Measurements from ENCODE around the gene LIG1. TPM values are rescaled to one million over a fixed set of nuclear protein-coding genes. Genes with fewer than 3 reads are reported as not detected.
A peak's percentile ranks its signal among the peaks of the same experiment; 100 is the strongest.

The LIG1 gene
- total RNA-seq, 3 donors from 2014 or later (not counting 1 experiment from before 2014, with no cell fraction given), result 45.4 to 65.2 (median 57.2) TPM

DNA sequence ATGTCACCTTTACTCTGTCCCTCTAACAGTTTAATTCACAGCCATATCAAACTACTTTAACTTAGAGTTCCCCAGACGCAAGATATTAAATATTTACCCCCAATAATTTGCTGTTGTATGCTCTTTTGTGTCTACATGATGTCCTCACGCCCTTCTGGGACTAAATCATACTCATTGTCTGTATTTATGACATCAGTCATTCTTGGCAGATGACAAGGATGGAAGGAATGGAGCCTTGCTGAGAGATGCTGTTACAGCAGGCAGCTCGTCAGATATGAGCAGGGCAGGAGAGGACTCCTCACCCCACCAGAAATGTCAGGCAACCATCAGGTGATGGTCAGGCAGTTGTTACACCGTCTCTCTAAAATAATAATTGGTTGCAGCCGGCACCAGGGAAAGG, 43.8 kb upstream of the LIG1 start:
- no peak for DNase-seq
- no peaks in the 10 kb centered on the region for H3K9me3 ChIP-seq (ENCODE audit: control insufficient read depth, insufficient read depth, low read length)
- Mint-ChIP-seq H3K27ac (peak overlapping the region in 1 of 2 donors; percentile 31), H3K9me3 (no peaks in the 10 kb centered on the region), H3K36me3 (peaks cover 12% of the 10 kb centered on the region), H3K4me3 (no peak overlapping the region), H3K27me3 (ENCODE audit: low read depth in 2 of 2) (no peaks in the 10 kb centered on the region), H3K4me1 (no peaks in the 10 kb centered on the region)
- intact Hi-C loops (cut with micrococcal nuclease), result no loop called here
- no peak for ATAC-seq
- no peak overlapping the region for H3K27ac ChIP-seq (ENCODE audit: low read length)
- H3K27me3 ChIP-seq (ENCODE audit: control insufficient read depth, insufficient read depth, low read length), result no peaks in the 10 kb centered on the region
- H3K36me3 ChIP-seq (ENCODE audit: control insufficient read depth, insufficient read depth, low read length), result peaks cover 64% of the 10 kb centered on the region
- TF ChIP-seq, protein P1, sequence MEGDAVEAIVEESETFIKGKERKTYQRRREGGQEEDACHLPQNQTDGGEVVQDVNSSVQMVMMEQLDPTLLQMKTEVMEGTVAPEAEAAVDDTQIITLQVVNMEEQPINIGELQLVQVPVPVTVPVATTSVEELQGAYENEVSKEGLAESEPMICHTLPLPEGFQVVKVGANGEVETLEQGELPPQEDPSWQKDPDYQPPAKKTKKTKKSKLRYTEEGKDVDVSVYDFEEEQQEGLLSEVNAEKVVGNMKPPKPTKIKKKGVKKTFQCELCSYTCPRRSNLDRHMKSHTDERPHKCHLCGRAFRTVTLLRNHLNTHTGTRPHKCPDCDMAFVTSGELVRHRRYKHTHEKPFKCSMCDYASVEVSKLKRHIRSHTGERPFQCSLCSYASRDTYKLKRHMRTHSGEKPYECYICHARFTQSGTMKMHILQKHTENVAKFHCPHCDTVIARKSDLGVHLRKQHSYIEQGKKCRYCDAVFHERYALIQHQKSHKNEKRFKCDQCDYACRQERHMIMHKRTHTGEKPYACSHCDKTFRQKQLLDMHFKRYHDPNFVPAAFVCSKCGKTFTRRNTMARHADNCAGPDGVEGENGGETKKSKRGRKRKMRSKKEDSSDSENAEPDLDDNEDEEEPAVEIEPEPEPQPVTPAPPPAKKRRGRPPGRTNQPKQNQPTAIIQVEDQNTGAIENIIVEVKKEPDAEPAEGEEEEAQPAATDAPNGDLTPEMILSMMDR (IDR thresholded peaks at IDR 0.05), result no peak
- WGBS (ENCODE audit: insufficient coverage), result 95% methylated on average over 5 of the region's 5 CpGs
- no peaks in the 10 kb centered on the region for H3K4me1 ChIP-seq (ENCODE audit: control insufficient read depth, insufficient read depth, low read length)
- no peak overlapping the region for H3K4me3 ChIP-seq (ENCODE audit: low read length)

DNA sequence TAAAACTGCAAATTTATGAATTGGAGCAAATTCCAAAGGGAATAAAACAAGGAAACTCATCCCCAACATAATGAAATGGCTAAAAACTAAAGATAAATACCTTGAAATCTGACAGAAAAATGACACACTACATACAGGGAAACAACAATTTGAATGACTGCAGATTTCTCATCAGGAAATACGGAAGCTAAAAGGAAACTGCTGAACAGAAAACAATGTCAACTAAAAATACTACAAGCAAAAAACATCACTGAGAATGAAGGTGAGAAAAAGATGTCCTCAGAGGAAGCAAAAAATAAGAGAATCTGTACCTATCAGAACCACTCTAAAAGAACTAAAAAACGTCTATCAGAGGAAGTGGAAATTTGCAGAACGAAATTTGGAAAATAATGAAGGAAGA, 39.9 kb upstream of the LIG1 start:
- H3K27ac ChIP-seq (ENCODE audit: low read length), result no peak overlapping the region
- H3K36me3 ChIP-seq (ENCODE audit: control insufficient read depth, insufficient read depth, low read length), result peaks cover 40% of the 10 kb centered on the region
- no peak overlapping the region for H3K4me3 ChIP-seq (ENCODE audit: low read length)
- intact Hi-C loops (cut with micrococcal nuclease), result no loop called here
- peaks cover 8 to 9% of the 10 kb centered on the region in 2 donors for H3K4me1 Mint-ChIP-seq
- H3K27me3 ChIP-seq (ENCODE audit: control insufficient read depth, insufficient read depth, low read length), result no peaks in the 10 kb centered on the region
- H3K36me3 Mint-ChIP-seq, result peaks cover 12% of the 10 kb centered on the region
- no peak overlapping the region for H3K4me3 Mint-ChIP-seq
- DNase-seq (no peak), ATAC-seq (no peak)
- peak overlapping the region; percentile 24 to 53 for H3K27ac Mint-ChIP-seq
- no peaks in the 10 kb centered on the region for H3K9me3 ChIP-seq (ENCODE audit: control insufficient read depth, insufficient read depth, low read length)
- WGBS (ENCODE audit: insufficient coverage), result 86% methylated on average over 1 of the region's 3 CpGs
- H3K9me3 Mint-ChIP-seq, result no peaks in the 10 kb centered on the region
- TF ChIP-seq, protein P1 (IDR thresholded peaks at IDR 0.05), result no peak
- no peaks in the 10 kb centered on the region for H3K27me3 Mint-ChIP-seq (ENCODE audit: low read depth in 2 of 2)
- no peaks in the 10 kb centered on the region for H3K4me1 ChIP-seq (ENCODE audit: control insufficient read depth, insufficient read depth, low read length)

DNA sequence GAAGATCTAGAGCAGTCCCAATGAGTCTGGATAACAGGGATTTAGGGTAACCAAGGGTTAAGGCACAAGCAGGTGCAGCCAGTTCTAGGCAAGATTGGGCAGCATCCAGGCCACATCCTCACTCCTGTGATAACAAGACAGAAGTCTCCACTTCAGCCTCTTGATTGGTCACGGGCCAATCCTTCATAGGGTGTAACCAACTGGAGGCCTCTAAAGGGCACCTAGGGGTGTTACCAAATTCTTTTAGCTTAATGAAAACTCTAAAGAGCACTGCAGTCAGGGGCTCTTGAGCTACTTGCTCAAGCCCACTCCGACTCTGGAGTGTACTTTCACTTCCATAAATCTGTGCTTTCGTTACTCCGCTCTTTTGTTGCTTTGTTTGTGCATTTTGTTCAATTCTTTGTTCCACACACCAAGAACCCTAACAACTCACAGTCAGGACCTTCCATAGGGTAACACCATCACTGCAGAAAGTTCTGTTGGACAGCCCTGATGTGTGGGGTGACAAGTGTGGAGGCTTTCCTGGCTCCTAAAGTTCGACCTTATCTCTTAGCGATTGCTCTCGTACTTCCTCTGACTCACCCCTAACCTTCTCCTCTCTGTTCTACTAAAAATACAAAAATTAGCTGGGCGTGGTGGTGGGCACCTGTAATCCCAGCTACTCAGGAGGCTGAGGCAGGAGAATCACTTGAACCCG, 36.4 kb upstream of the LIG1 start:
- Histone ChIP-seq H3K27me3 (ENCODE audit: control insufficient read depth, insufficient read depth, low read length) (no peaks in the 10 kb centered on the region), H3K4me1 (ENCODE audit: control insufficient read depth, insufficient read depth, low read length) (peaks cover 13% of the 10 kb centered on the region), H3K4me3 (ENCODE audit: low read length) (no peak overlapping the region), H3K9me3 (ENCODE audit: control insufficient read depth, insufficient read depth, low read length) (no peaks in the 10 kb centered on the region), H3K36me3 (ENCODE audit: control insufficient read depth, insufficient read depth, low read length) (peaks cover 14% of the 10 kb centered on the region), H3K27ac (ENCODE audit: low read length) (no peak overlapping the region)
- Mint-ChIP-seq H3K9me3 (no peaks in the 10 kb centered on the region), H3K27ac (peak overlapping the region in 1 of 2 donors; percentile 61), H3K36me3 (peaks cover 7% of the 10 kb centered on the region), H3K4me3 (no peak overlapping the region), H3K27me3 (ENCODE audit: low read depth in 2 of 2) (no peaks in the 10 kb centered on the region), H3K4me1 (peaks cover 8 to 9% of the 10 kb centered on the region in 2 donors)
- ATAC-seq, result no peak
- no peak for DNase-seq
- TF ChIP-seq, protein P1 (IDR thresholded peaks at IDR 0.05), result no peak
- intact Hi-C loops (cut with micrococcal nuclease), result no loop called here
- WGBS (ENCODE audit: insufficient coverage), result 90% methylated on average over 9 of the region's 9 CpGs

Measured in natural killer cell (primary cell).